Activated naive CD8-positive, alpha-beta T cell treated with anti-CD3 and anti-CD28 coated beads, Interleukin-2, amount 50 U/mL, for 16 hours (primary cell): ENCODE measurements around the gene TM9SF1.

Experiments used
- DNase-seq: peaks from one replicate; pipeline ENCODE4 v3.0.0-alpha.2; 2020; ENCODE audit warnings: low read depth, low spot score

The TM9SF1 gene

DNA sequence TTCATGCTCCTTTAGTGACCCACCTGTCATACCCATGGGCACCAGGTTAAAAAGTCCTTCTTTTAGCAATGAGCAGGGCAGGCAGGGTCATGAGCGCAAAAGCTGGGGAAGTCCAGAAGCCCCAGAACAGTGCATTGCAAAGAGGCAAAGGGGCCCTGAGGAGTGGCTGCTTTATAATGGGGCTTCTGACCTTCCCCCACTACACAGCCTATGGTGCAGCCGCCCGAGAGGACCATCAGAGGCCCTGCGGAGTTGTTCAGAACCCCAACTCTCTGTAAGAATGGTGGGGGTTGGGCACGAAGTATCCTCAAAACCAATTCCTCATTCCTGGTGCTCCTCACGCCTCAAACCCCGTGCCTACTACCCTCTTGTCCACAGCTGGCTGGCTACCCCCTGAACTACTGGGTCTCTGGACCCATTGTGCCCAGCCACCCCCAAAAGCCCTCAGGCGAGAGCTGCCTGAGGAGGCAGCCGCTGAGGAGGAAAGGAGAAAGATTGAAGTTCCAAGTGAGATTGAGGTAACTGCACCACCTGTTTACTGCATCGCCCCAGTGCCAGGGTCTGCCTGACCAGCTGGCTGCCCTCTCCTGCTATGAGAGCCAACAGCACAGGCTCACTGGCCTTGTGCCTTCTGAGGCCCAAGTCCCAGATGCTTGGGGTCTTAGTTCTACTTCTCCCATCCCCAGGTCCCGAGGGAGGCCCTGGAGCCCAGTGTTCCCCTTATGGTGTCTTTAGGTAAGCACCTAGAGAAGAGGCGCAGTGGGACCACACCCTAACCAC, 16.7 kb downstream of the TM9SF1 start:
- no peak for DNase-seq

- DNase-seq = no peak
Observed at GRCh38 chr14:24177891-24178290, 17.4 kb downstream of the TM9SF1 start.

GRCh38 chr14:24177041-24177825, 18.0 kb downstream of the TM9SF1 start:
- DNase-seq = no peak

GRCh38 chr14:24176599-24176998, 18.6 kb downstream of the TM9SF1 start:
- DNase-seq = no peak

- no peak for DNase-seq
Observed at GRCh38 chr14:24172871-24173281, 22.4 kb downstream of the TM9SF1 start.

DNA sequence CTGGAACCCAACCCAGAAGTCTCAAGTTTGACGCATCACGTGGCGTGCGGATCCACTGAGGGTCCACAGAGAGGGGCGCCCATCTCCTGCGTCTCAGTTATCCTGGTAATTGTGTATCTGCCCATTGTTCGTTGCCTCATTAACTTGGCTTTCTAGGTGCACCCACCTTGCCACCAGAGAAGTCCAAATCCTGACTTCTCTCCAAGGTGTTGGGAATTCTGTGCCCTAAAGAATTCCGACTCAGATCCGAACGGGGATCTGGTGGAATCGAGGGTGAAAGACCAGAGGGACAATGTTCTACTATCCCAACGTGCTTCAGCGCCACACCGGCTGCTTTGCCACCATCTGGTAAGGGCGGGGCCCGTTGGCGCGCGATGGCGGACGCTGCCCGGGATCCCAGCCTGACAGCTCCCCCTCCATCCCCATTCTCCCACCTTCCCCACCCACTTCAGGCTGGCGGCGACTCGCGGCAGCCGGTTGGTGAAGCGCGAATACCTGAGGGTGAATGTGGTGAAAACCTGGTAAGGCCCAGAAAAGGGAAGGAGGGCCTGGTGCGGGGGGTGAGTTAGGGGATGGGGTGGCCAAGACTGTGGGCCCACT, 22.9 kb downstream of the TM9SF1 start:
- no peak for DNase-seq

- DNase-seq = peak; percentile 43
Observed at GRCh38 chr14:24171422-24172260, 23.6 kb downstream of the TM9SF1 start, which contains the start of gene REC8. TSS of gene REC8 (plus strand) at chr14:24172080. CDS start at chr14:24172553, 473 bp downstream.

- DNase-seq = no peak
Observed at GRCh38 chr14:24167469-24168114, 27.6 kb downstream of the TM9SF1 start.

DNA sequence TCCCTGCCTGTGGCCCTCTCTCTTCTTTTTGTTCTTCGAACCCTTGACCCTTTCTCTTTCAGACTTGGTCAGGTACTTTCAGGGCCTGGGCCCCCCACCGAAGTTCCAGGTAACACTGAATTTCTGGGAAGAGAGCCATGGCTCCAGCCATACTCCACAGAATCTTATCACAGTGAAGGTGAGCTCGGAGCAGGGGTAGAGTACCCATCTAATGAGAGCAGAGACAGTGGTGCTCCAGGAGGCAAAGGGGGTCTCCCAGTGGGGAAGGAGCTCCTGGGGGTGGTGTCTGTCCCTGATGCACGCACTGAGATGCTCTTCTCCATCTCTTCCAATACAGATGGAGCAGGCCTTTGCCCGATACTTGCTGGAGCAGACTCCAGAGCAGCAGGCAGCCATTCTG, 29.5 kb downstream of the TM9SF1 start:
- DNase-seq = no peak

- DNase-seq = no peak
Observed at GRCh38 chr14:24164518-24164991, 30.7 kb downstream of the TM9SF1 start.

DNA sequence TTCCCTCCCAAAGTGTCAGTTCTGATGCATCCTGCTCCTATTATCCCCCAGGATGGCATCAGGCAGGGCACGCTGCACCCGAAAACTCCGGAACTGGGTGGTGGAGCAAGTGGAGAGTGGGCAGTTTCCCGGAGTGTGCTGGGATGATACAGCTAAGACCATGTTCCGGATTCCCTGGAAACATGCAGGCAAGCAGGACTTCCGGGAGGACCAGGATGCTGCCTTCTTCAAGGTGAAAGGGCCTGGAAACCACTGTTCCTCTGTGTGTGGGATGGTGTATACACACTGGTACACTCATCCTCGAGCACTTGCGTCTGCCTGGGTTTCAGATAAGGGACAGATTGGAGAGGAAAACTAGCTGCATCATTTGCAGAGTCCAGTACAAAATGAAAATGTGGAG, 33.1 kb downstream of the TM9SF1 start:
- DNase-seq = no peak

- peak; percentile 95 for DNase-seq
Observed at GRCh38 chr14:24160850-24161804, 34.1 kb downstream of the TM9SF1 start, which contains the start of gene IRF9. TSS of gene IRF9 (plus strand) at chr14:24161265. CDS start at chr14:24162145, 880 bp downstream.

GRCh38 chr14:24160499-24160849, 34.8 kb downstream of the TM9SF1 start:
- no peak for DNase-seq

- DNase-seq = no peak
Observed at GRCh38 chr14:24159777-24160498, 35.3 kb downstream of the TM9SF1 start.

DNA sequence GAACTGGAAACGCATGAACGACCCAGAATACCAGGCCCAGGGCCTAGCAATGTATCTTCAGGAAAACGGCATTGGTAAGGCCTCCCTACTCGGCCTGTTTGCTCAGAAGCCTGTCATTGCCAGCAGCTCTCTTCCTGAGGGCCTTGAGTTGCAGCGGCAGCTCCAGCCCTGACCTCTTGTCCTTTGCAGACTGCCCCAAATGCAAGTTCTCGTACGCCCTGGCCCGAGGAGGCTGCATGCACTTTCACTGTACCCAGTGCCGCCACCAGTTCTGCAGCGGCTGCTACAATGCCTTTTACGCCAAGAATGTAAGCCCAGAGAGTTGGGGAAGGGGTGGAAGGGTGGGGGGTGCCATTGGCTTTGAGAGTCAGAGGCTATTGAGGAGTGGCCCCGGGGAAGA, 37.9 kb downstream of the TM9SF1 start:
- DNase-seq = no peak

DNA sequence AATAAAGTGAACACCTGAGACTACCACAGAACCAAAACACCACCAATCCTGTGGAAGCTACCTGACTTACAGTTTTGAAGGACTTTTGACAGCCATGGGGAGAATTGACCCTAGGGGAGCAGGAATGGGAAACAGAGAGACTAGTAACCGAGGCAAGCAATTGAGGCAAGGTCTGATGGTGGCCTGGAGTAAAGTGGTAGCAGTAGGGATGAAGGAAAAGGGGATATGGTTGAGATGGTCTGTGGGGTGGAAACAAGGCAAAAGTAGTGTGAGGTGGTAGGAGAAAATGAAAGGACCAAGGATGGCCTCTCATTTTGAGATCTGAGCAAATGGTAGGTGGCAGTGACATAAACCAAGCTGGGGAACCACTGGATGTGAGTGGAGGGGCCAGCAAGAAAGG, 38.4 kb downstream of the TM9SF1 start:
- no peak for DNase-seq

DNA sequence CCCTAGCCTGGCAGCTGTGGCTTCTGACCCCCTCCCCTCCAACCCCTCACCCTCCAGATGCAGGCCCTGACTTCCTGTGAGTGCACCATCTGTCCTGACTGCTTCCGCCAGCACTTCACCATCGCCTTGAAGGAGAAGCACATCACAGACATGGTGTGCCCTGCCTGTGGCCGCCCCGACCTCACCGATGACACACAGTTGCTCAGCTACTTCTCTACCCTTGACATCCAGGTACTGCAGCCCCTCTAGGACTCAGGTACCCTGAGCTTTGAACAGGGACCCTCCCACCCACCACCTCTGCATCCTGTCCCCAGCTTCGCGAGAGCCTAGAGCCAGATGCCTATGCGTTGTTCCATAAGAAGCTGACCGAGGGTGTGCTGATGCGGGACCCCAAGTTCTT, 40.1 kb downstream of the TM9SF1 start:
- DNase-seq = no peak

- DNase-seq = no peak
Observed at GRCh38 chr14:24151404-24152080, 43.7 kb downstream of the TM9SF1 start.
